PC-9 (cell line): ENCODE measurements around the gene CARMIL1. TPM values are rescaled to one million over a fixed set of nuclear protein-coding genes. Genes with fewer than 3 reads are reported as not detected.

Experiments used
- BruUV-seq: library from RNA; stranded (reverse); fragments of 400-500 nt; replicated peaks from 2 replicates; lab custom pipeline; 2021; lab: Mats Ljungman, UMichigan
- CTCF ChIA-PET: fragments of 300-600 bp; sonication (Branson Sonifier 250); formaldehyde crosslinking; loops from one replicate; lab custom pipeline; 2022; ENCODE audit warnings: antibody characterized with exemption; lab: Charles Lee
- POLR2A ChIA-PET: fragments of 300-600 bp; sonication (Branson Sonifier 250); formaldehyde crosslinking; loops from one replicate; lab custom pipeline; 2022; ENCODE audit warnings: antibody characterized with exemption; ENCODE audit not compliant: unreplicated experiment; lab: Charles Lee
- DNase-seq, 2 experiments: peaks; one replicate each; pipeline versions ENCODE4 v3.0.0 to v3.0.0-alpha.2; 2015 to 2022; ENCODE audit warnings: mixed read lengths in 1 of 2
- H2AFZ ChIP-seq: fragments of 200-600 bp; sonication (generic); 2 replicates; pipeline ENCODE4 v1.8.1; 2017; ENCODE audit warnings: antibody characterized with exemption
- H3F3A ChIP-seq: fragments of 200-600 bp; sonication (generic); 2 replicates; pipeline ENCODE4 v1.8.1; 2017; ENCODE audit warnings: antibody characterized with exemption, mild to moderate bottlenecking, low read depth; ENCODE audit not compliant: insufficient read depth
- H3K27ac ChIP-seq: fragments of 200-600 bp; sonication (generic); 2 replicates; pipeline ENCODE4 v1.6.1; 2016; ENCODE audit warnings: mixed run types
- H3K27me3 ChIP-seq: fragments of 200-600 bp; sonication (generic); 2 replicates; pipeline ENCODE4 v1.6.1; 2016; ENCODE audit warnings: low read depth, mixed run types; ENCODE audit not compliant: insufficient read depth
- H3K36me3 ChIP-seq: fragments of 200-600 bp; sonication (generic); 2 replicates; pipeline ENCODE4 v1.6.1; 2016; ENCODE audit warnings: low read depth, mixed run types
- H3K4me1 ChIP-seq: fragments of 200-600 bp; sonication (generic); replicated peaks from 2 replicates; pipeline ENCODE4 v1.6.1; 2016; ENCODE audit warnings: mixed run types; ENCODE audit not compliant: insufficient read depth
- H3K4me2 ChIP-seq: fragments of 200-600 bp; sonication (generic); 2 replicates; pipeline ENCODE4 v1.6.1; 2017; ENCODE audit warnings: mixed run types
- H3K4me3 ChIP-seq: fragments of 200-600 bp; sonication (generic); 2 replicates; pipeline ENCODE4 v1.6.1; 2016; ENCODE audit warnings: mixed run types
- H3K79me2 ChIP-seq: fragments of 200-600 bp; sonication (generic); 2 replicates; pipeline ENCODE4 v1.6.1; 2017; ENCODE audit warnings: low read depth, mixed run types
- H3K9me2 ChIP-seq: fragments of 200-600 bp; sonication (generic); 2 replicates; pipeline ENCODE4 v1.8.1; 2017; ENCODE audit warnings: mild to moderate bottlenecking; ENCODE audit not compliant: insufficient read depth
- H3K9me3 ChIP-seq: fragments of 200-600 bp; sonication (generic); 2 replicates; pipeline ENCODE4 v1.8.1; 2016; ENCODE audit warnings: low read depth; ENCODE audit not compliant: insufficient read depth
- H4K20me1 ChIP-seq: fragments of 200-600 bp; sonication (generic); 2 replicates; pipeline ENCODE4 v1.8.1; 2017; ENCODE audit not compliant: insufficient read depth
- EZH2 ChIP-seq: fragments of 200-600 bp; sonication (generic); IDR thresholded peaks from 2 replicates; pipeline ENCODE4 v1.8.0; 2017; ENCODE audit warnings: antibody characterized with exemption, low read depth
- intact Hi-C: fragments of 100-400 bp; cut with micrococcal nuclease; formaldehyde crosslinking; loops from one replicate; pipeline ENCODE4 v1.10.0; 2022; ENCODE audit not compliant: unreplicated experiment
- total RNA-seq: library from RNA; stranded (reverse); gene quantifications from 2 replicates; pipeline ENCODE4 v1.2.3, GENCODE V29; 2021
- TF ChIP-seq, protein P1 (sequence below): fragments of 200-600 bp; sonication (generic); conservative IDR thresholded peaks from 2 replicates; pipeline ENCODE4 v1.6.1; 2017; ENCODE audit warnings: mixed run types, antibody characterized with exemption, mild to moderate bottlenecking, moderate library complexity

CARMIL1 gene
- total RNA-seq, 1 experiment from 2014 or later = 33.1 TPM

DNA sequence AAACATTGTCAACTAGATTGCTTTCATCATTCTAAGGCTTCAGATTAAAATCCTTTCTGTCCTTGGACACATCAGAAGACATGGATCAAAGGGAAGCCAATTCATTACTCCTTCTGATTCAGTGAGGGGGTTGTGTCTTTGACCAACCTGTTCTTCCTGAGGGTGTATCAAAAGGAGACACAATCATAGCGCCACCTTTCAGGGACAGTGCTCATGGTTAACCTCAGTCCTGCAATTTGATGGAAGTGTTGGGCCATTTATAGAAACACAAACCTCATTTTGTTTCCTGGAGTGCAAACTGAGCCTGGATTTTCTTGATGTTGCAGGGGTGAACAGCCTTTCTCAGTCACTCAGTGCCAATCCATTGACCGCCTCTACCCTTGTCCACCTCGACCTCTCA lies 209.0 kb downstream of the CARMIL1 start:
- ChIA-PET POLR2A (no interaction called here), CTCF (no interaction called here)
- H3K4me1 ChIP-seq = peaks cover 4% of the 10 kb centered on the region
- TF ChIP-seq EZH2 = no peak
- TF ChIP-seq, protein P1, sequence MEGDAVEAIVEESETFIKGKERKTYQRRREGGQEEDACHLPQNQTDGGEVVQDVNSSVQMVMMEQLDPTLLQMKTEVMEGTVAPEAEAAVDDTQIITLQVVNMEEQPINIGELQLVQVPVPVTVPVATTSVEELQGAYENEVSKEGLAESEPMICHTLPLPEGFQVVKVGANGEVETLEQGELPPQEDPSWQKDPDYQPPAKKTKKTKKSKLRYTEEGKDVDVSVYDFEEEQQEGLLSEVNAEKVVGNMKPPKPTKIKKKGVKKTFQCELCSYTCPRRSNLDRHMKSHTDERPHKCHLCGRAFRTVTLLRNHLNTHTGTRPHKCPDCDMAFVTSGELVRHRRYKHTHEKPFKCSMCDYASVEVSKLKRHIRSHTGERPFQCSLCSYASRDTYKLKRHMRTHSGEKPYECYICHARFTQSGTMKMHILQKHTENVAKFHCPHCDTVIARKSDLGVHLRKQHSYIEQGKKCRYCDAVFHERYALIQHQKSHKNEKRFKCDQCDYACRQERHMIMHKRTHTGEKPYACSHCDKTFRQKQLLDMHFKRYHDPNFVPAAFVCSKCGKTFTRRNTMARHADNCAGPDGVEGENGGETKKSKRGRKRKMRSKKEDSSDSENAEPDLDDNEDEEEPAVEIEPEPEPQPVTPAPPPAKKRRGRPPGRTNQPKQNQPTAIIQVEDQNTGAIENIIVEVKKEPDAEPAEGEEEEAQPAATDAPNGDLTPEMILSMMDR = no peak
- H2AFZ ChIP-seq = no peak overlapping the region
- H3K9me2 ChIP-seq = no peaks in the 10 kb centered on the region
- H3F3A ChIP-seq = no peaks in the 10 kb centered on the region; the same call in 1 of the 2 replicates
- H3K79me2 ChIP-seq = no peaks in the 10 kb centered on the region
- H3K4me2 ChIP-seq = no peak overlapping the region
- no peak overlapping the region for H3K4me3 ChIP-seq
- no TSS peak for BruUV-seq
- no peaks in the 10 kb centered on the region for H3K9me3 ChIP-seq
- H3K36me3 ChIP-seq = no peaks in the 10 kb centered on the region
- DNase-seq = no peak
- H3K27ac ChIP-seq = no peak overlapping the region
- intact Hi-C loops = no loop called here
- H4K20me1 ChIP-seq = no peaks in the 10 kb centered on the region
- no peaks in the 10 kb centered on the region for H3K27me3 ChIP-seq

DNA sequence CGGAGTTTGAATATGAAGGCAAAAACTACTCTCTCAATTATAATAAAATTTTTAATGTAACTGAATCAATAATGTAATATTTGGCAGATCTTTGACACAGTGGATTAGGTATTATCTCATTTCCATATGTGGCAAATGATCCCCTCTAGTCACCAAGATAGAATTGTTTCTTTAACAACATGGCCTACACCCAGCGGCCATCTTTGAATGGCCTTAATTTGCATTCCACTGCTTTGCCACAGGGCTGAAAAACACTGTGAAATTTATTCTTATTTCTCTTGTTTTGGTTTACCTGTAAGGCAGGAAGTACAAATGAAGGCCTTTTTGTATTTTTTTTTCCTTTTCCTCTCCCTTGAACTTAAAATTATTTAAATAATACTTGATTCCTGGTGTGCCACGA lies 210.2 kb downstream of the CARMIL1 start:
- no TSS peak for BruUV-seq
- POLR2A ChIA-PET = interaction anchor here (0.7 kb wide), 1 partner anchor 63 kb away, joined by 3 read pairs; no protein-coding TSS in a partner anchor

DNA sequence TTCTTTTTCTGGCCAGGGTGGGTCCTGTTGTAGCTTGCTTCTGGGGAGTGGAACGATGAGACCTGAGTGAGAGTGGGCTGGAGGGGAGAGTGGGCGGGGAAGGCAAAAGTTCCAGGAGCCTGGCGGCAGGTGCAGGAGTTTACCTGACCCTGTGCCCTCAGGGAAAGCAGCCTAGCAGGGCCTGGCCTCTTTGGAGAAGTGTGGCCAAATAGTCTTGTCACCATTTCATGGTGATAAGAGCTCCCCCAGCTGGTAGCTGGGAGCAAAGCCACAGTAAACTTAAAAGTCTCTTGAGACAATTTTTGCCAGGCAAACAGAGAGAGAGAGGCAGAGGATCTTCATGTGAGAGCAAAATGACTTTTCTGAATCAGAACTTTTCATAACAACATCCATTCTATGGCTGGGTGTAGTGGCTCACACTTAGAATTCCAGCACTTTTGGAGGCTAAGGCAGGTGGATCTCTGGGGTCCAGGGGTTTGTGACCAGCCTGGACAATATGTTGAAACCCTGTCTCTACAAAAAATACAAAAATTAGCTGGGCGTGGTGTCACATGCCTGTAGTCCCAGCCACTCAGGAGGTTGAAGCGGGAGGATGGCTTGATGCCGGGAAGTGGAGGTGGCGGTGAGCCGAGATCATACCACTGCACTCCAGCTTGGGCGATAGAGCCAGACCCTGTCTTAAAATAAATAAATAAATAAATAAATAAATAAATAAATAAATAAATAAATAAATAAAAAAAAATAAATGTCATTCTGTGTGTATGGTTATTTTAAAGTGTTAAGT lies 211.0 kb downstream of the CARMIL1 start:
- no peaks in the 10 kb centered on the region; the same call in 1 of the 2 replicates for H3F3A ChIP-seq
- TF ChIP-seq, protein P1 = peak; percentile 85
- TF ChIP-seq EZH2 = no peak
- H3K36me3 ChIP-seq = no peaks in the 10 kb centered on the region
- intact Hi-C loops = loop anchor here (1.0 kb wide), 3 partner anchors 212 to 267 kb away; no protein-coding TSS in a partner anchor
- ChIA-PET CTCF (interaction anchor here (0.6 to 1.3 kb wide), 7 partner anchors 10 to 451 kb away, joined by 3 to 26 read pairs (median 4); partner anchors contain the start of gene CARMIL1), POLR2A (interaction anchor here (0.6 to 0.7 kb wide), 3 partner anchors 62 to 1088 kb away, joined by 3 to 4 read pairs (median 3); no protein-coding TSS in a partner anchor)
- H3K27me3 ChIP-seq = no peaks in the 10 kb centered on the region
- peak; percentile 68 to 73 for DNase-seq
- H3K9me2 ChIP-seq = no peaks in the 10 kb centered on the region
- no peaks in the 10 kb centered on the region for H3K79me2 ChIP-seq
- no peak overlapping the region for H3K4me3 ChIP-seq
- no peak overlapping the region for H2AFZ ChIP-seq
- BruUV-seq = no TSS peak
- no peak overlapping the region for H3K4me2 ChIP-seq
- H3K9me3 ChIP-seq = no peaks in the 10 kb centered on the region
- H4K20me1 ChIP-seq = no peaks in the 10 kb centered on the region
- peaks cover 4% of the 10 kb centered on the region for H3K4me1 ChIP-seq
- H3K27ac ChIP-seq = no peak overlapping the region

More for the DNA sequence above, 210.2 kb downstream of the CARMIL1 start:
- H3K4me3 ChIP-seq = no peak overlapping the region
- H3K27ac ChIP-seq = no peak overlapping the region
- H3F3A ChIP-seq = no peaks in the 10 kb centered on the region; the same call in 1 of the 2 replicates
- no peaks in the 10 kb centered on the region for H4K20me1 ChIP-seq
- intact Hi-C loops = no loop called here
- H3K79me2 ChIP-seq = no peaks in the 10 kb centered on the region
- TF ChIP-seq, protein P1 = no peak
- TF ChIP-seq EZH2 = no peak
- no peaks in the 10 kb centered on the region for H3K9me3 ChIP-seq
- no peaks in the 10 kb centered on the region for H3K36me3 ChIP-seq
- CTCF ChIA-PET = interaction anchor here (0.8 to 1.3 kb wide), 6 partner anchors 11 to 452 kb away, joined by 3 to 26 read pairs (median 7); partner anchors contain the start of gene CARMIL1
- H3K27me3 ChIP-seq = no peaks in the 10 kb centered on the region
- DNase-seq = no peak
- no peak overlapping the region for H3K4me2 ChIP-seq
- peaks cover 4% of the 10 kb centered on the region for H3K4me1 ChIP-seq
- no peak overlapping the region for H2AFZ ChIP-seq
- H3K9me2 ChIP-seq = no peaks in the 10 kb centered on the region
